ENCODE results near the gene PARD3.

PARD3 gene

GRCh38 chr10:34687434-34688210 is 127.5 kb downstream of the PARD3 start:
- no peak for TF ChIP-seq CTCF (IDR thresholded peaks at IDR 0.05; ENCODE audit: low read depth, low read length, missing control alignments)
- in situ Hi-C loops (cut with HindIII; ENCODE audit: low sequenced_read_pairs): no loop called here
- no peak overlapping the region for H3K4me3 ChIP-seq (ENCODE audit: low read depth, low read length)
- DNase-seq (ENCODE audit: low read depth): no peak

GRCh38 chr10:34682580-34682979 is 132.5 kb downstream of the PARD3 start:
- H3K4me3 ChIP-seq (ENCODE audit: low read depth, low read length): no peak overlapping the region
- no peak for DNase-seq (ENCODE audit: low read depth)
- TF ChIP-seq CTCF (IDR thresholded peaks at IDR 0.05; ENCODE audit: low read depth, low read length, missing control alignments): no peak
- in situ Hi-C loops (cut with HindIII; ENCODE audit: low sequenced_read_pairs): no loop called here

- in situ Hi-C loops (cut with HindIII; ENCODE audit: low sequenced_read_pairs): no loop called here
- no peak for TF ChIP-seq CTCF (IDR thresholded peaks at IDR 0.05; ENCODE audit: low read depth, low read length, missing control alignments)
- no peak overlapping the region for H3K4me3 ChIP-seq (ENCODE audit: low read depth, low read length)
- DNase-seq (ENCODE audit: low read depth): no peak
Measured at GRCh38 chr10:34681933-34682332, 133.2 kb downstream of the PARD3 start.

- DNase-seq (ENCODE audit: low read depth): no peak
- in situ Hi-C loops (cut with HindIII; ENCODE audit: low sequenced_read_pairs): no loop called here
- no peak overlapping the region for H3K4me3 ChIP-seq (ENCODE audit: low read depth, low read length)
- no peak for TF ChIP-seq CTCF (IDR thresholded peaks at IDR 0.05; ENCODE audit: low read depth, low read length, missing control alignments)
Measured at GRCh38 chr10:34679177-34679576, 135.9 kb downstream of the PARD3 start.

GRCh38 chr10:34677591-34677990 is 137.5 kb downstream of the PARD3 start:
- no peak for DNase-seq (ENCODE audit: low read depth)
- in situ Hi-C loops (cut with HindIII; ENCODE audit: low sequenced_read_pairs): no loop called here
- no peak overlapping the region for H3K4me3 ChIP-seq (ENCODE audit: low read depth, low read length)
- no peak for TF ChIP-seq CTCF (IDR thresholded peaks at IDR 0.05; ENCODE audit: low read depth, low read length, missing control alignments)

GRCh38 chr10:34677132-34677531 is 138.0 kb downstream of the PARD3 start:
- in situ Hi-C loops (cut with HindIII; ENCODE audit: low sequenced_read_pairs): no loop called here
- no peak for DNase-seq (ENCODE audit: low read depth)
- no peak for TF ChIP-seq CTCF (IDR thresholded peaks at IDR 0.05; ENCODE audit: low read depth, low read length, missing control alignments)
- H3K4me3 ChIP-seq (ENCODE audit: low read depth, low read length): no peak overlapping the region
